ENCODE data around the gene APRT. TPM values are rescaled to one million over a fixed set of nuclear protein-coding genes. Genes with fewer than 3 reads are reported as not detected.

Gene APRT
- total RNA-seq, 1 donor from 2014 or later: 39.2 TPM

DNA sequence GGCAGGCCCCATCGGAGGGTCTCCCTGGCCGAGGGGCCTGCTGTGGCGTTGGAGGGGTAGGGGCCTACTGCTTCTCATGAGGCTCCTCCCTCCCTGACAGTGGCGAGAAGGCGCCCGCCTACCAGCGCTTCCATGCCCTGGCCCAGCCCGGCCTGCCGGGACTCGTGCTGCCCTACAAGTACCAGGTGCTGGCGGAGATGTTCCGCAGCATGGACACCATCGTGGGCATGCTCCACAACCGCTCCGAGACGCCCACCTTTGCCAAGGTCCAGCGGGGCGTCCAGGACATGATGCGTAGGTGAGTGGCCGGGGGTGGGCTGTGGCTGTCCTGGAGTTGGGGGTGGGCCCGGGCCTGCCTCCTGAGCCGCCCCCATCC is 6.4 kb downstream of the APRT start:
- no peak for DNase-seq

DNA sequence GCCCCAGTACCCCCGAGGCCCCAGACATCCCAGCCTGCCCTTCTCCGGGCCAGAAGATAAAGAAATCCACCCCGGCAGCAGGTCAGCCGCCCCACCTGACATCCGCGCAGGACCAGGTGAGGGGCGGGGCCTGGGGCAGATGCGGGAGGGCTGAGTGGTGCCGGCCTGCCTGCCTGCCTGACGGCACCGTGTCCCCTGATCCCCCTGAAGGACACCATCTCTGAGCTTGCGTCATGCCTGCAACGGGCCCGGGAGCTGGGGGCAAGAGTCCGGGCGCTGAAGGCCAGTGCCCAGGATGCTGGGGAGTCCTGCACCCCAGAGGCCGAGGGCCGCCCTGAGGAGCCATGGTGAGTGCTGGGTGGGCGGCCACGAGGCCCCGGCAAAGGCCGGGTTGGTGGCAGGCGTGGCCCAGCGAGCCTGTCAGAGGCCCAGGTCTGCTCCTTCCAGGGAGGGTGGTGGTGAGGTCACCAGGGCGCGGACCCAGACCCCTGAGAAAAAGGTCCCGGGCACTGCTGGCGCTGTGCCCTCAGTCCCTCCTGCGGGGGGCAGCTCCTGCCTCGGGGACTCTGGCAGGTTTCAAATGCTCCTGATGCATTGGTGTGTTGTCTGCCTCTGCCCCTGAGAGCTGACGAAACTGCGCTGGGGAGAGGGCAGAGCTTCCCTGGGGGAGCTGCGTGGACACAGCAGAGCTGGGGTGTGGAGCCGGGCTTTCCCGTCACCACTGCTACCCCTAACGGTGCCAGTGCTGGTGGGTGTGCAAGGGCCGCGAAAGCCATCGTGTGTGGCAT is 7.0 kb downstream of the APRT start:
- no peak for DNase-seq
- intact Hi-C loops (cut with micrococcal nuclease): no loop called here
- H3K4me1 ChIP-seq: peaks cover 30% of the 10 kb centered on the region
- TF ChIP-seq, protein P1, sequence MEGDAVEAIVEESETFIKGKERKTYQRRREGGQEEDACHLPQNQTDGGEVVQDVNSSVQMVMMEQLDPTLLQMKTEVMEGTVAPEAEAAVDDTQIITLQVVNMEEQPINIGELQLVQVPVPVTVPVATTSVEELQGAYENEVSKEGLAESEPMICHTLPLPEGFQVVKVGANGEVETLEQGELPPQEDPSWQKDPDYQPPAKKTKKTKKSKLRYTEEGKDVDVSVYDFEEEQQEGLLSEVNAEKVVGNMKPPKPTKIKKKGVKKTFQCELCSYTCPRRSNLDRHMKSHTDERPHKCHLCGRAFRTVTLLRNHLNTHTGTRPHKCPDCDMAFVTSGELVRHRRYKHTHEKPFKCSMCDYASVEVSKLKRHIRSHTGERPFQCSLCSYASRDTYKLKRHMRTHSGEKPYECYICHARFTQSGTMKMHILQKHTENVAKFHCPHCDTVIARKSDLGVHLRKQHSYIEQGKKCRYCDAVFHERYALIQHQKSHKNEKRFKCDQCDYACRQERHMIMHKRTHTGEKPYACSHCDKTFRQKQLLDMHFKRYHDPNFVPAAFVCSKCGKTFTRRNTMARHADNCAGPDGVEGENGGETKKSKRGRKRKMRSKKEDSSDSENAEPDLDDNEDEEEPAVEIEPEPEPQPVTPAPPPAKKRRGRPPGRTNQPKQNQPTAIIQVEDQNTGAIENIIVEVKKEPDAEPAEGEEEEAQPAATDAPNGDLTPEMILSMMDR (IDR thresholded peaks at IDR 0.05; ENCODE audit: borderline replicate concordance): no peak
- no peak overlapping the region for H3K27ac ChIP-seq (replicated peaks)
- peak overlapping the region; percentile 73 for H3K4me3 ChIP-seq
- no peaks in the 10 kb centered on the region for H3K9me3 ChIP-seq (replicated peaks)
- peaks cover 10% of the 10 kb centered on the region for H3K36me3 ChIP-seq
- H3K27me3 ChIP-seq (ENCODE audit: low read depth): no peaks in the 10 kb centered on the region

More for the DNA sequence above, 6.4 kb downstream of the APRT start:
- TF ChIP-seq, protein P1 (IDR thresholded peaks at IDR 0.05; ENCODE audit: borderline replicate concordance): no peak
- H3K9me3 ChIP-seq (replicated peaks): no peaks in the 10 kb centered on the region
- peaks cover 11% of the 10 kb centered on the region for H3K36me3 ChIP-seq
- H3K27me3 ChIP-seq (ENCODE audit: low read depth): no peaks in the 10 kb centered on the region
- no peak overlapping the region for H3K27ac ChIP-seq (replicated peaks)
- intact Hi-C loops (cut with micrococcal nuclease): no loop called here
- H3K4me3 ChIP-seq: no peak overlapping the region
- peaks cover 36% of the 10 kb centered on the region for H3K4me1 ChIP-seq

DNA sequence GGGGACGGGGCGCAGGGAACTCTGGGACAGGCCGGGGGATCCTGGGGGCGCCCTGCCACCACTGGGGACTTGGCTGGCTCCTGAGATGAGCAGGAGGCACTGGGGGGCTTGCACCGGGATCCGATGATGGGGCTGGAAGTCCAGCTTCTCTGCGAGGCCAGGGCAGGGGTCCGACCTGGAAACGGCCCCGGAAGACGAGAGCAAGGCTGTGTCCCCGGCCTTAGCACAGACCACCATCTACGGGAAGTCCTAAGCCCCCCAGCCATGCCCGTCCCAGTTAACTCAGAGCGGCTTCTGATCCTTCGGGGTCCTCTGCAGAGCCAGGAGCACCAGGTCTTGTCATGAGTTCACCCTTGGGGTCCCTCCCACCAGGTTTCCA is 7.6 kb downstream of the APRT start:
- H3K9me3 ChIP-seq (replicated peaks): no peaks in the 10 kb centered on the region
- no peaks in the 10 kb centered on the region for H3K27me3 ChIP-seq (ENCODE audit: low read depth)
- intact Hi-C loops (cut with micrococcal nuclease): no loop called here
- TF ChIP-seq, protein P1 (IDR thresholded peaks at IDR 0.05; ENCODE audit: borderline replicate concordance): no peak
- no peak overlapping the region for H3K27ac ChIP-seq (replicated peaks)
- H3K4me1 ChIP-seq: peaks cover 25% of the 10 kb centered on the region
- H3K36me3 ChIP-seq: peaks cover 5% of the 10 kb centered on the region
- peak overlapping the region; percentile 73 for H3K4me3 ChIP-seq
- no peak for DNase-seq

DNA sequence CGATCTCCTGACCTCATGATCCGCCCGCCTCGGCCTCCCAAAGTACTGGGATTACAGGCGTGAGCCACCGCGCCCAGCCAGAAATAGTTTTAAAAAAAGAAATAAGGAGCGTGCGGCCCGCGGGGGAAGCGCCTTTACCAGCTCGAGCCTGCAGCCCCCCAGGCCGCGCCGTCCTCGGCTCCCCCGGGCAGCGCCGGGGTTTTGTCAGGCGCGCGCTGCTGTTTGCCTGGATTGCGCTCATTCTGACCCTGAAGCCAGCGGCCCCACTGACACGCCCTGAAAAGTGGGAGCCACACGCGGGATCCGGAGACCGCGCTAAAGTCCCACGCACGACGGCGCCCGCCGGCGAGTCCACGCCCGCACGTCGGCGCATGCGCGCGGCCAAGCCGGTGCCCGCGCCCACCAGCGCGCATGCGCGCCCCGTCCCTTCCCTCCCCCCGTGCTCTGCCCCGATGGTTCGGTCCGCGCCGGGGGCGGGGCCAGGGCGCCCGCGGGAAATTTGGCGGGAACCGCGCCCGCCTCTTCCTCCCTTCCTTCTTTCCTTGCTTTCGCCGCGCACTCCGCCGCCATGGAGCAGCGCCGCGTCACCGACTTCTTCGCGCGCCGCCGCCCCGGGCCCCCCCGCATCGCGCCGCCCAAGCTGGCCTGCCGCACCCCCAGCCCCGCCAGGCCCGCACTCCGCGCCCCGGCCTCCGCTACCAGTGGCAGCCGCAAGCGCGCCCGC is 8.3 kb downstream of the APRT start, which contains the start of gene CDT1:
CDT1 (plus strand) TSS at position 526 of the 724 bp plus-strand sequence; CDS start at position 569, 43 bp downstream.
- DNase-seq: peak; percentile 79
- no peaks in the 10 kb centered on the region for H3K27me3 ChIP-seq (ENCODE audit: low read depth)
- peaks cover 25% of the 10 kb centered on the region for H3K4me1 ChIP-seq
- TF ChIP-seq, protein P1 (IDR thresholded peaks at IDR 0.05; ENCODE audit: borderline replicate concordance): no peak
- no peaks in the 10 kb centered on the region for H3K36me3 ChIP-seq
- peak within 1 kb of the TSS; percentile 73 for H3K4me3 ChIP-seq
- intact Hi-C loops (cut with micrococcal nuclease): no loop called here
- H3K9me3 ChIP-seq (replicated peaks): no peaks in the 10 kb centered on the region
- H3K27ac ChIP-seq (replicated peaks): peak within 1 kb of the TSS; percentile 73

DNA sequence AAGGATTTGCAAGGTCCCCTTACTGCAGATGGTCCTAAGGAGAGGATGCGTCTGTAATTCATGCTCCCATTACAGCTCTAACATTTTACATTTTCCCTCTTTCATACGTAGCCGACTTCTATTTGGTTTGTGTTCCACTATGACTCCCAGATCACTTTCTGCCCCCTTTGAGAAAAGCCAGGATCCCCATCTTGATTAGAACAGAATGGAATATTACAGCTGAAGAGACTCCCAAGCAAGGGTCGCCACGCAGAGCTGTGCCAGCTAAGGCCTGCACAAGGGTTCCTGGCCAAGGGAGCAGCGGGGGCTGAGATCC is 11.5 kb downstream of the APRT start:
- peaks cover 25% of the 10 kb centered on the region for H3K4me1 ChIP-seq
- H3K27ac ChIP-seq (replicated peaks): no peak overlapping the region
- no peaks in the 10 kb centered on the region for H3K27me3 ChIP-seq (ENCODE audit: low read depth)
- no peak overlapping the region for H3K4me3 ChIP-seq
- no peaks in the 10 kb centered on the region for H3K9me3 ChIP-seq (replicated peaks)
- DNase-seq: no peak
- intact Hi-C loops (cut with micrococcal nuclease): no loop called here
- no peaks in the 10 kb centered on the region for H3K36me3 ChIP-seq
- TF ChIP-seq, protein P1 (IDR thresholded peaks at IDR 0.05; ENCODE audit: borderline replicate concordance): no peak

All from left ventricle myocardium inferior (tissue), 1 donor.